Endothelial cell of umbilical vein (primary cell): ENCODE results near the gene AHRR. TPM values are rescaled to one million over a fixed set of nuclear protein-coding genes. Genes with fewer than 3 reads are reported as not detected.

Experiments used
- BruUV-seq: library from RNA; stranded (reverse); fragments of 400-500 nt; replicated peaks from 2 replicates; lab custom pipeline; 2021; lab: Mats Ljungman, UMichigan
- CTCF ChIA-PET: fragments of 300-600, 350-600 bp; sonication (Branson Sonifier 250); formaldehyde crosslinking; loops from one replicate; lab custom pipeline; 2021; ENCODE audit warnings: antibody characterized with exemption, inconsistent platforms; lab: Charles Lee
- POLR2A ChIA-PET: fragments of 300-600, 350-600 bp; sonication (Branson Sonifier 250); formaldehyde crosslinking; loops from one replicate; lab custom pipeline; 2021; ENCODE audit warnings: antibody characterized with exemption, inconsistent platforms; lab: Charles Lee
- DNase-seq: peaks from one replicate; pipeline ENCODE4 v3.0.0-alpha.2; 2011; ENCODE audit warnings: low read depth, low spot score
- FAIRE-seq: peaks from 2 replicates; lab custom pipeline; 2011; peaks lifted over from hg19 to GRCh38; lab: Jason Lieb, UNC
- H2AFZ ChIP-seq: 2 replicates; pipeline ENCODE4 v1.6.0; 2012; ENCODE audit warnings: low read depth, low read length, control low read depth, inconsistent platforms
- H3K27ac ChIP-seq: 2 replicates; pipeline ENCODE4 v1.5.1; 2011; ENCODE audit warnings: low read depth, mild to moderate bottlenecking, control low read depth, low read length, moderate library complexity; ENCODE audit not compliant: insufficient read depth
- H3K27me3 ChIP-seq, 2 experiments: 2 replicates each; pipeline versions ENCODE4 v1.6.0 to v1.6.1; 2011; ENCODE audit warnings: low read length in 2 of 2, mixed read lengths in 1 of 2; ENCODE audit not compliant: control insufficient read depth in 2 of 2, insufficient read depth in 2 of 2
- H3K36me3 ChIP-seq, 2 experiments: 2 replicates in 1 of 2; 3 replicates in 1 of 2; pipeline ENCODE4 v1.5.1; 2011; ENCODE audit warnings: low read length in 2 of 2, mild to moderate bottlenecking in 1 of 2, moderate library complexity in 1 of 2; ENCODE audit not compliant: control insufficient read depth in 2 of 2, insufficient read depth in 2 of 2; ENCODE audit errors: extremely low read depth in 1 of 2
- H3K4me1 ChIP-seq: 3 replicates; pipeline ENCODE4 v1.5.1; 2011; ENCODE audit warnings: mild to moderate bottlenecking, low read length; ENCODE audit not compliant: control insufficient read depth, insufficient read depth; ENCODE audit errors: extremely low read depth
- H3K4me2 ChIP-seq: 2 replicates; pipeline ENCODE4 v1.6.1; 2011; ENCODE audit warnings: low read length, control low read depth, mixed read lengths; ENCODE audit not compliant: insufficient read depth
- H3K4me3 ChIP-seq, 3 experiments: fragments of 200-600 bp in 1 of 3; sonication (generic), shearing (Covaris generic) in 1 of 3; replicated peaks in 1 of 3; 2 replicates each; pipeline ENCODE4 v1.5.1; 2011 to 2016; ENCODE audit warnings: control low read depth in 3 of 3, low read length in 3 of 3, mild to moderate bottlenecking in 2 of 3, inconsistent platforms in 1 of 3, low read depth in 1 of 3, moderate library complexity in 1 of 3; ENCODE audit not compliant: insufficient read depth in 1 of 3
- H3K79me2 ChIP-seq: 2 replicates; pipeline ENCODE4 v1.6.0; 2012; ENCODE audit warnings: low read length, inconsistent platforms; ENCODE audit not compliant: control insufficient read depth, insufficient read depth
- H3K9ac ChIP-seq: replicated peaks from 2 replicates; pipeline ENCODE3; 2011; ENCODE audit warnings: low read length, control low read depth; ENCODE audit not compliant: insufficient read depth; ENCODE audit errors: extremely low read depth
- H3K9me1 ChIP-seq: replicated peaks from 3 replicates; pipeline ENCODE4 v1.6.0; 2011; ENCODE audit warnings: mild to moderate bottlenecking, low read length; ENCODE audit not compliant: control insufficient read depth, insufficient read depth; ENCODE audit errors: extremely low read depth
- H3K9me3 ChIP-seq: replicated peaks from 2 replicates; pipeline ENCODE4 v1.5.1; 2012; ENCODE audit warnings: low read length, inconsistent platforms; ENCODE audit not compliant: control insufficient read depth, insufficient read depth
- H4K20me1 ChIP-seq: replicated peaks from 2 replicates; pipeline ENCODE3; 2011; ENCODE audit warnings: mild to moderate bottlenecking, low read length; ENCODE audit not compliant: control insufficient read depth, insufficient read depth; ENCODE audit errors: extremely low read depth
- EZH2 ChIP-seq: IDR thresholded peaks from 2 replicates; pipeline ENCODE4 v1.6.1; 2012; ENCODE audit warnings: borderline replicate concordance, low read depth, mild to moderate bottlenecking, moderate library complexity, low read length, inconsistent platforms; ENCODE audit not compliant: severe bottlenecking
- FOS ChIP-seq: IDR thresholded peaks from 2 replicates; pipeline ENCODE4 v1.6.1; 2011; ENCODE audit warnings: mild to moderate bottlenecking, low read length, moderate library complexity, borderline replicate concordance; ENCODE audit not compliant: insufficient read depth
- GATA2 ChIP-seq: IDR thresholded peaks from 2 replicates; pipeline ENCODE4 v1.7.0; 2011; ENCODE audit warnings: low read depth, mild to moderate bottlenecking, moderate library complexity, mixed read lengths, low read length; ENCODE audit not compliant: insufficient read length, insufficient read depth
- JUN ChIP-seq: IDR thresholded peaks from 2 replicates; pipeline ENCODE4 v1.6.1; 2011; ENCODE audit warnings: borderline replicate concordance, low read depth; ENCODE audit not compliant: insufficient read length, insufficient read depth
- MYC ChIP-seq: IDR thresholded peaks from one replicate; pipeline ENCODE4 v1.6.1; 2011; ENCODE audit warnings: mild to moderate bottlenecking, low read depth, low read length
- POLR2A ChIP-seq: IDR thresholded peaks from 2 replicates; pipeline ENCODE4 v1.6.1; 2012; ENCODE audit warnings: low read depth, mild to moderate bottlenecking, control low read depth, low read length
- POLR2AphosphoS5 ChIP-seq: IDR thresholded peaks from 2 replicates; pipeline ENCODE4 v1.6.1; 2012; ENCODE audit warnings: low read depth, mild to moderate bottlenecking, control low read depth, low read length, moderate library complexity; ENCODE audit not compliant: insufficient read depth
- dilution Hi-C: fragments of 300-500 bp; cut with MboI; formaldehyde crosslinking; loops from one replicate; pipeline ENCODE4 v1.15.0; 2019; ENCODE audit warnings: low sequenced_read_pairs; ENCODE audit not compliant: extremely low pct_ligation_motif_present
- intact Hi-C: fragments of 100-400 bp; cut with micrococcal nuclease; formaldehyde crosslinking; loops from one replicate; pipeline ENCODE4 v1.10.0; 2022
- polyA plus RNA-seq, 4 experiments: library from polyadenylated mRNA; depleted of rRNA in 3 of 4; stranded (reverse) in 3 of 4; unstranded in 1 of 4; fragments of >200 nt; gene quantifications; 2 replicates each; pipeline versions ENCODE4 v1.2.1 to v1.2.3, GENCODE V29; 2011 to 2012; ENCODE audit warnings: missing spikeins in 1 of 4
- total RNA-seq: library from RNA; stranded (reverse); gene quantifications from 2 replicates; pipeline ENCODE4 v1.2.3, GENCODE V29; 2021
- TF ChIP-seq, protein P1 (sequence below), 2 donors: IDR thresholded peaks; 1 replicate in 1 of 2; 2 replicates in 1 of 2; pipeline ENCODE4 v1.5.1; 2011; ENCODE audit warnings: low read length in 2 of 2, mild to moderate bottlenecking in 2 of 2, moderate library complexity in 2 of 2, control low read depth in 1 of 2, inconsistent platforms in 1 of 2, low read depth in 1 of 2; ENCODE audit not compliant: insufficient read depth in 1 of 2; ENCODE audit errors: extremely low read depth in 1 of 2
- TF ChIP-seq, protein P2 (sequence below): IDR thresholded peaks from 2 replicates; pipeline ENCODE4 v1.6.1; 2011; ENCODE audit not compliant: insufficient read depth, insufficient read length

The AHRR gene
- total and polyA plus RNA-seq, 2 donors (not counting 3 experiments of a cell fraction or from before 2014, with no cell fraction given): 3.1 to 7.3 TPM

DNA sequence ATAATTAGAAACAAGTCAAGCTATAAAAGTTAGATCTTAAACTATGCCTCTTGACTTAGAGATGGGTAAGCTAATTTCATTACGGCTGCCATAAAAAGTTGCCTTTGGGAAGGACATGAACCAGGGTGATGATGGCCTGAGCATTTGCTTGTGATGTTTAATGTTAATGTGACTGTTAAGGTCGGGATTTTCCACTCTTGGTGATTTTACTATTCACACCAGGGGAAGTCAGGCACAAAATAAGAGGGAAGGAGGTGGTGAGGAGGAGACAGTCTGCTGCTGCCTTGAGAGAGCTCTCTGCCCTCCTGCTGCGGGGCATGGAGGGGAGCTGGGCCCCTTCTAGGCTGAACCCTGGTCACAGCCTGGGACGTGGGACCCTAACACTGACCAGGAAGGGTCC is 34.4 kb downstream of the AHRR start:
- H3K9me3 ChIP-seq: no peaks in the 10 kb centered on the region
- H3K4me3 ChIP-seq: no peak overlapping the region
- no peak overlapping the region for H2AFZ ChIP-seq
- POLR2A ChIA-PET: no interaction called here
- TF ChIP-seq MYC: no peak
- no peak for TF ChIP-seq GATA2
- TF ChIP-seq, protein P1, sequence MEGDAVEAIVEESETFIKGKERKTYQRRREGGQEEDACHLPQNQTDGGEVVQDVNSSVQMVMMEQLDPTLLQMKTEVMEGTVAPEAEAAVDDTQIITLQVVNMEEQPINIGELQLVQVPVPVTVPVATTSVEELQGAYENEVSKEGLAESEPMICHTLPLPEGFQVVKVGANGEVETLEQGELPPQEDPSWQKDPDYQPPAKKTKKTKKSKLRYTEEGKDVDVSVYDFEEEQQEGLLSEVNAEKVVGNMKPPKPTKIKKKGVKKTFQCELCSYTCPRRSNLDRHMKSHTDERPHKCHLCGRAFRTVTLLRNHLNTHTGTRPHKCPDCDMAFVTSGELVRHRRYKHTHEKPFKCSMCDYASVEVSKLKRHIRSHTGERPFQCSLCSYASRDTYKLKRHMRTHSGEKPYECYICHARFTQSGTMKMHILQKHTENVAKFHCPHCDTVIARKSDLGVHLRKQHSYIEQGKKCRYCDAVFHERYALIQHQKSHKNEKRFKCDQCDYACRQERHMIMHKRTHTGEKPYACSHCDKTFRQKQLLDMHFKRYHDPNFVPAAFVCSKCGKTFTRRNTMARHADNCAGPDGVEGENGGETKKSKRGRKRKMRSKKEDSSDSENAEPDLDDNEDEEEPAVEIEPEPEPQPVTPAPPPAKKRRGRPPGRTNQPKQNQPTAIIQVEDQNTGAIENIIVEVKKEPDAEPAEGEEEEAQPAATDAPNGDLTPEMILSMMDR (IDR thresholded peaks at IDR 0.05; ENCODE audit: extremely low read depth in 1 of 2, insufficient read depth in 1 of 2, low read depth in 1 of 2, low read length in 2 of 2): no peak
- no peak for TF ChIP-seq POLR2AphosphoS5
- no peak for TF ChIP-seq JUN
- TF ChIP-seq EZH2: no peak
- no peak for TF ChIP-seq POLR2A
- TF ChIP-seq FOS: no peak
- TF ChIP-seq, protein P2, sequence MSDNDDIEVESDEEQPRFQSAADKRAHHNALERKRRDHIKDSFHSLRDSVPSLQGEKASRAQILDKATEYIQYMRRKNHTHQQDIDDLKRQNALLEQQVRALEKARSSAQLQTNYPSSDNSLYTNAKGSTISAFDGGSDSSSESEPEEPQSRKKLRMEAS: no peak
- no peaks in the 10 kb centered on the region for H3K36me3 ChIP-seq
- BruUV-seq: no TSS peak
- H3K27me3 ChIP-seq: no peaks in the 10 kb centered on the region
- H3K9ac ChIP-seq: no peak overlapping the region
- H4K20me1 ChIP-seq: no peaks in the 10 kb centered on the region
- FAIRE-seq (peak; percentile 26), DNase-seq (no peak)
- intact Hi-C loops (no loop called here), dilution Hi-C loops (no loop called here)
- no peaks in the 10 kb centered on the region for H3K79me2 ChIP-seq
- H3K4me1 ChIP-seq: no peaks in the 10 kb centered on the region
- H3K9me1 ChIP-seq: no peaks in the 10 kb centered on the region
- H3K27ac ChIP-seq: no peak overlapping the region
- CTCF ChIA-PET: interaction anchor here (0.8 to 1.5 kb wide), 3 partner anchors 10 to 91 kb away, joined by 3 to 4 read pairs (median 3); no protein-coding TSS in a partner anchor
- no peak overlapping the region for H3K4me2 ChIP-seq
